NCI-H345 treated with DMSO at 0.1 percent for 48 hours (cell line): ENCODE results near the gene PHOSPHO2.

Experiments used
- DNase-seq: peaks from one replicate; lab custom pipeline; 2025; ENCODE audit not compliant: unreplicated experiment; lab: John Stamatoyannopoulos, UW

The PHOSPHO2 gene

DNA sequence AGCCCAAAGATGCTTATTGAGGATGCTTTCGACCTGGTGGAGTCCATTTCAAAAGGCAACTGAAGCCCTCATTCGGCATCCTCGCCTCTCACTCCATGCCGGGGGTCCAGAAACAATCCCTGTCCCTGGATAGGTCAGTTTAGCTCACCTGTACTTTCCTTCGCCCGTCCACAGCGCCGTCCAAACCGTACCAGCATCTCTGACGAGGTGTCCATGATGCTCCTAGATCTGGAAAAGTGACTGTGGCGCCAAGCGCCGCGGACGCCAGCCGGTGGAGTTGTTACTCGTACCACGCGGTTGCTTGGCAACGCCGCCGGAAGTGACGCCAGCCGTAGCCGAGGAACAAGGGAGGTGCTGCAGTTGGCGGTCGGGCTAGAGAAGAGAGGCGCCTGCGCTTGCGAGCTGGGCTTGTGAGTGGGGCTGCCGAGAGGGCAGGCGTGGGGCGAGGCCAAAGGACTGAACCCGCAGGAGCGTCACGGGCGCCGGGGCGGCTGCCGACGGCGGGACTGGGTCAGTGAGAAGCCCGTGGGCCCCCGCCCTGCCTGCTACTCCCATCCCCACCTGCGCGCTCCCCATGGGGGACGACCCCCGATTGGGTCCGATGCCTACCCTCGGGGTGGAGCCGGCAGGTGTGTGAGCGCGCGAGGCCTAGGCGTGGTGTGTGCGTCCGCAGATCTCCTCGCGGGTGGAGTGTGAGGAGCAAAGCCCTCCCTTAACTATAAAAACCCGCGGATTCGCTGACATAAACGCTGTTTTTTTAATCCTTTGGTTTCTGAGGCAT is at the start of gene PHOSPHO2, which contains the start of gene CFAP210:
Gene PHOSPHO2 (plus strand): TSS at position 357 of the 781 bp plus-strand sequence. CDS start 6,503 bp downstream, outside the sequence.
Gene CFAP210 (minus strand): TSS at position 293 of the 781 bp plus-strand sequence. CDS start 78 bp downstream, at position 215.
- peak; percentile 89 for DNase-seq

- no peak for DNase-seq
Measured at GRCh38 chr2:169647496-169647895, 46.8 kb upstream of the PHOSPHO2 start.

- DNase-seq, result no peak
Measured at GRCh38 chr2:169649278-169649677, 45.0 kb upstream of the PHOSPHO2 start.

GRCh38 chr2:169653636-169654035 is 40.6 kb upstream of the PHOSPHO2 start:
- no peak for DNase-seq

DNA sequence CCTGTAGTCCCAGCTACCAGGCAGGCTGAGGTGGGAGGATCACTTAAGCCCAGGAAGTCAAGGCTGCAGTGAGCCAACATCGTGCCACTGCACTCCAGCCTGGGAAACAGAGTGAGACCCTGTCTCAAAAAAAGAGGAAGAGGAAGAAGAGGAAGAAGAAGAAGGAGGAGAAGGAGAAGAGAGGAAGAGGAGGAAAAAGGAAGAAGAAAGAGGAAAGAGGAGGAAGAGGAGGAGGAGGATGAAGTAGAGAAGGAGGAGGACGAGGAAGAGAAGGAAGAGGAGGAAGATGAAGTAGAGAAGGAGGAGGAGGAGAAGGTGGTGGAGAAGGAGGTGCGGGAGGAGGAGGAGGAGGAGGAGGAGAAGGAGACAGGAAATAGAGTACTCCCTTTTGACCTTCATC is 38.1 kb upstream of the PHOSPHO2 start:
- no peak for DNase-seq

GRCh38 chr2:169658877-169659276 is 35.4 kb upstream of the PHOSPHO2 start:
- DNase-seq, result no peak

DNA sequence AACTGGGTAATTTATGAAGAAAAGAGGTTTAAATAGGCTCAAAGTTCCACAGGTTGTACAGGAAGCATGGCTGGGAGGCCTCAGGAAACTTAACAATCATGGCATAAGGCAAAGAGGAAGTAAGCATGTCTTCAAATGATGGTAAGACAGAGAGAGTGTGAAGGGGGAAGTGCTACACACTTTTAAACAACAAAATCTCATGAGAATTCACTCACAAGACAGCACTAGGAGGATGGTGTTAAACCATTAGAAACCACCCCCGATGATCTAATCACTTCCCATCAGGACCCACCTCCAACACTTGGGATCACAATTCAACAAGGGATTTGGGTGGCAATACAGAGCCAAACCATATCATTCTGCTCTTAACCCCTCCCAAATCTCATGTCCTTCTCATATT is 34.9 kb upstream of the PHOSPHO2 start:
- DNase-seq, result no peak

GRCh38 chr2:169661265-169661664 is 33.0 kb upstream of the PHOSPHO2 start:
- DNase-seq, result no peak

- DNase-seq, result no peak
Measured at GRCh38 chr2:169662744-169663143, 31.5 kb upstream of the PHOSPHO2 start.

DNA sequence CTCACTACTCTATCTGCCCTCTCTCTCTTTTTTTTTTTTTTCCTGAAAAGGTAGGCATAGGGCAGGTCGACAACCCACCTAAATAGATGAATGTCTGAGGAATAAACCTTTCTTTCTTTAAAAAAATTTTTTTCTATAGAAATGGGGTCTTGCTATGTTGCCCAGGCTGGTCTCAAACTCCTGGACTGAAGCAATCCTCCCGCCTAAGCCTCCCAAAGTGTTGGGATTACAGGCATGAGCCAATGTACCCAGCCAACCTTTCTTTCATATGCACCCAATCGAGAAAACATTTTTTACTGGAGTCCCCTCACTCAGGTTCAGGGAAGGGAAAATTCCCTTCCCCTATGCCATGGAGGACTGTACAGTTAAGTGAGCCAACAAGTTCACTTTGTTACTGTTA is 31.0 kb upstream of the PHOSPHO2 start:
- DNase-seq, result no peak

DNA sequence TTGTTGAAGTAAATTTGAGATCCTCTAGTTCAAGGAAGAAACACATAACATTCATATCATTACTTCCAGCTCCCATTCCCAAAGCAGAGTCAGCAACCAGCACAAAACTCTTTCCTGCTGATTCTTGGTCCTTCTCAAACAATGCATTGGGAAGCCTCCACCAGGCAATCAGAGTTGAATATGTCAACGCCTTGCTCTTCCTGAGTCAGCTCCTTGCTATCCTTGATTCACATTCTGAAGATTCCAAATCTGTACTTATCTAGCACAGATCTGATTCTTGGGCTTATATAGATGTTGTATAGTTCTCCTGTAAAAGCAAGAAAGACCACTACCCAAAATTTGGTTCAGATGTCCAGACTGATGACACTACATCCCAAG is 29.7 kb upstream of the PHOSPHO2 start:
- no peak for DNase-seq

DNA sequence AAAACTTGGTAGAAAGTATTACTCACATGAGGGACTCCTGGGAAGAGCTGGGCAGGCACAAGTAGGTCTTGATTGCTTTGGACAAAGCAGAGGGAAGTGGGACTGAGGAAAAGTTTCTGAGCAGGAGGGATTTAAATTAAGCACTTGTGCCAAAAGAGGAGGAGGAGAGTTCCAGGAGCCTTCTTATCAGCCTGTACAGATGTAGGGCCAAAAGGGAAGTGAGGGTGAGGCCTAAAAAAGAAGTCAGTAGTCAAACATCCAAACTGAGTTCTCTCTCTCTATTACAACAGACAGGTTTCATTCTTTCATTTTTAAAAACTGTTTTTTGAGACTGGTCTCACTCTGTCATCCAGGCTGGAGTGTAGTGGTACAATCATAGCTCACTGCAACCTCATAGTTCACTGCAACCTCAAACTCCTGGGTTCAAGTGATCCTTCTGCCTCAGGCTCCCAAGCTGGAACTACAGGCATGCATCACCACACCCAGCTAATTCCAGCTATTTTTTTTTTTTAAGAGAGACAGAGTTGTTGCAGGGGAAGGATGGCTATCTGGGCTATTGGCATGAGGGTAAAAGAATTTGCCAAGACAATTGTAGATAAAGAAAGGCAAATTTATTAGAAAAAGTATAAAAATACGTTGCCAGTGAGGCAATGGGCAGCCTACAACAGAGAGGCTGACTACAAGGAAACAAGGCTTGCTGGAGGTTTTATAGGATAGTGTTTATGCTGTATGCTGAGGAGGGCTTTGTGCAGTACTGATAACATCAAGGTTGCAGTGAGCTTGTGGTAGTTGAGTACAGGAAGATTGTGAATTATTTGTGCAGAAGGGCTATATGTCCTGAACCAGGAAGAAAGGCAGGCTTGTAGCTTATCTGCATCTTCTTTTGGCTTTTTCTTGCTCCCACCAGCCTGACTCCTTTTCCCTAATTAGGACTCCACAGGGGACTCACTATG is 29.0 kb upstream of the PHOSPHO2 start:
- DNase-seq, result no peak

DNA sequence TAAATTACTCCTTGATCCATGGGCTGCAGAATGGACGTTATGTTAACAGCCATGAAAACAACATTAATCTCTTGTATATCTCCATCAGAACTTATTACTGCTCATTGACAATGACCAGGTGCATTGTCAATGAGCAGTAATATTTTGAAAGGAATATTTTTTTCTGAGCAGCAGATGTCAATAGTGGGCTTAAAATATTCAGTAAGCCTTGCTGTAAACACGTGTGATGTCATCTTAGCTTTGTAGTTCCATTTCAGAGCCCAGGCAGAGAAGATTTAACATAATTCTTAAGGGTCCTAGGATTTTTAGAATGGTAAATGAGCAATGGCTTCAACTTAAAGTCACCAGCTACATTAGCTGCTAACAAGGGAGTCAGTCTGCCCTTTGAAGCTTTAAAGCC is 26.7 kb upstream of the PHOSPHO2 start:
- no peak for DNase-seq

DNA sequence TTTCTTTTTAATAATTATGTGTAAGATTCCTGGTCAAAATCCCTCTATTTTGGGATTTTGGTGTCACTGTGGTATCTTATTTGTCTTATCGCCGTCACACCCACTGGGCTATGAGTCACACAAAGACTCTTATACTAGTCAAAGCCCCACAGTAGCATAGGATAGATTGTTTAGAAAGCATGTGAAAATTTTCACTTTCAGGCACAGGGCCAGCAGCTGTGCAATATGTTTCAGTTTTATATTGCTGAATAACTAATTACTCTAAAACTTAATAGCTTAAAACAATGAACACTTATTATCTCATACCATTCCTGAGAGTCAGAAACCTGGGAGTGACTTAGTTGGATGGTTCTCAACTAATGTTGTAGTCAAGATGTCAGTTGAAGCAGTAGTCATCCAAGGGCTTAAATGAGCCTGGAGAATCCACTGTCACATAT is 24.0 kb upstream of the PHOSPHO2 start:
- DNase-seq, result no peak

- no peak for DNase-seq
Measured at GRCh38 chr2:169670937-169671336, 23.3 kb upstream of the PHOSPHO2 start.

- no peak for DNase-seq
Measured at GRCh38 chr2:169672406-169672805, 21.9 kb upstream of the PHOSPHO2 start.

- DNase-seq, result no peak
Measured at GRCh38 chr2:169673106-169673505, 21.2 kb upstream of the PHOSPHO2 start.

GRCh38 chr2:169673921-169674320 is 20.3 kb upstream of the PHOSPHO2 start:
- no peak for DNase-seq

DNA sequence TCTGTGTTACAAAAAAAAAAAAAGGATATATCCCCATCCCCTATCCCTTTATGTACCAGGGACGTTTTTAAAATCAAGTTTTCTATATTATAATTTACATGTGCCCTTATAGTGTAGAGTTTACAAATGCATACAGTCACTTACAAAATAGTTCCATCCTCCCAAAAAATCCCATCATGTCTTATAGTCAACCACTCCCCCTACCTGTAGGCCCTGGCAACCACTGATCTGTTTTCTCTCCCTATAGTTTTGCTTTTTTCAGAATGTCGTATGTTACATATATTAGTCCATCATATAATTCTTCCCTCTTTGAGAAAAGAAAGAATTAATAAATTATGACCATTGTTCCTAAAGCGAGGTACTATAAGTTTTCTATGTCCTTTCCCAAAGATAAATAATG is 17.9 kb upstream of the PHOSPHO2 start:
- no peak for DNase-seq

- DNase-seq, result no peak
Measured at GRCh38 chr2:169676850-169677249, 17.4 kb upstream of the PHOSPHO2 start.

GRCh38 chr2:169683054-169683424 is 11.2 kb upstream of the PHOSPHO2 start:
- no peak for DNase-seq
